GM12872 (cell line): ENCODE results near the gene IFI27.

Experiments used
- TF ChIP-seq, protein P1 (sequence below): IDR thresholded peaks from 3 replicates; pipeline ENCODE4 v1.5.1; 2011; ENCODE audit warnings: low read depth, mild to moderate bottlenecking, low read length, moderate library complexity; ENCODE audit not compliant: insufficient read depth

The IFI27 gene

GRCh38 chr14:94121485-94121884, 10.9 kb downstream of the IFI27 start:
- TF ChIP-seq, protein P1, sequence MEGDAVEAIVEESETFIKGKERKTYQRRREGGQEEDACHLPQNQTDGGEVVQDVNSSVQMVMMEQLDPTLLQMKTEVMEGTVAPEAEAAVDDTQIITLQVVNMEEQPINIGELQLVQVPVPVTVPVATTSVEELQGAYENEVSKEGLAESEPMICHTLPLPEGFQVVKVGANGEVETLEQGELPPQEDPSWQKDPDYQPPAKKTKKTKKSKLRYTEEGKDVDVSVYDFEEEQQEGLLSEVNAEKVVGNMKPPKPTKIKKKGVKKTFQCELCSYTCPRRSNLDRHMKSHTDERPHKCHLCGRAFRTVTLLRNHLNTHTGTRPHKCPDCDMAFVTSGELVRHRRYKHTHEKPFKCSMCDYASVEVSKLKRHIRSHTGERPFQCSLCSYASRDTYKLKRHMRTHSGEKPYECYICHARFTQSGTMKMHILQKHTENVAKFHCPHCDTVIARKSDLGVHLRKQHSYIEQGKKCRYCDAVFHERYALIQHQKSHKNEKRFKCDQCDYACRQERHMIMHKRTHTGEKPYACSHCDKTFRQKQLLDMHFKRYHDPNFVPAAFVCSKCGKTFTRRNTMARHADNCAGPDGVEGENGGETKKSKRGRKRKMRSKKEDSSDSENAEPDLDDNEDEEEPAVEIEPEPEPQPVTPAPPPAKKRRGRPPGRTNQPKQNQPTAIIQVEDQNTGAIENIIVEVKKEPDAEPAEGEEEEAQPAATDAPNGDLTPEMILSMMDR = no peak

DNA sequence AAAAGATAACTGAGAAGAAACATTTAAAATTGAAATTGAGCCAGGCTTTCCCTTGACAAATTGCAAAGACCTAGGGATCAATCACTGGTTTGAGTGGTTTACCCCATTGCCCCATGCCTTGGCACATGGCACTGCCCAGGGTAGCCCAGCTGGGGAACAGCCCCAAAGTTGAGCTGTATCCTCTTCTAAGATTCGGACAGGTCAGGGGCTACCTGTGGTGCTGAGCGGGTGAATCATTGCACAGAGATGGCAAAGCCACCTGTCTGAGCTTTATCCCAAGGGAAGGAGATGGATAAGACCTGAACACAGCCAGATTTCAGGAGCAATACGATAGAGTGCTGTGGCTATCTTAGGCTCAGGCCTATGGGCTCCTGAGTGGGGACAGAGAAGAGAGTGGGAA, 11.9 kb downstream of the IFI27 start:
- TF ChIP-seq, protein P1 = no peak

- TF ChIP-seq, protein P1 = no peak
Observed at GRCh38 chr14:94123296-94123695, 12.8 kb downstream of the IFI27 start.

GRCh38 chr14:94123868-94124267, 13.3 kb downstream of the IFI27 start:
- TF ChIP-seq, protein P1 = no peak

DNA sequence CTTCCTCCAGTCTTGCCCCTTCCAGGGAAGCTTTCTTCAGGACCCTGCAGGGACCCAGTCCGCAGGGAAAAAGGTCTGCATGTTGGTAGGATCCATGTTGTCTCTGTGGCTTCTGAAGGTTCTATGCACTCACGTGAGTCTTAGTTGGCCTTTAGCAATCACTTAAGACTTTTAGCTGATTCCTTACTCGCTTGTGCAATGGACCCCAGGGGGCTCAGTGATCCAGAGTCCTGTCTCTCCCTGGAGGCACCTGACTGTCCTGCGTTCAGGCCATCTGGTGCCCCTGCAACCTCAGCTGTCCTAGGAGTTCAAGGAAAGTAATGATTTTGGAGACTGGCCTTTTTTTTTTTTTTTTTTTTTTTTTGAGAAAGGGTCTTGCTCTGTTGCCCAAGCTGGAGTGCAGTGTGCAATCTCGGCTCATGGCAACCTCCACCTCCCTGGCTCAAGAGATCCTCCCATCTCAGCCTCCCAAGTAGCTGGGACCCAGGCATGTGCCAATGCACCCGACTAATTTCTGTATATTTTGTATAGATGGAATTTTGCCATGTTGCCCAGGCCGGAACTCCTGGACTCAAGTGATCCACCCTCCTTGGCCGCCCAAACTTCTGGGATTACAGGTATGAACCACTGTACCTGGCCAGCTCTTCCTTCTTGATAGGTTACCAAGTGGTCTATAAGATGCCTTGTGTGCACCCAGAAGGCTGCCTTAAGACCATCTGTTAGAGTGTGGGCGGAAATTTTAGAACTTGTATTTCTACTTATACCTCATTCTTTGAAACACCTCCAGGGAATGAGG, 14.2 kb downstream of the IFI27 start:
- TF ChIP-seq, protein P1 = no peak

- TF ChIP-seq, protein P1 = no peak
Observed at GRCh38 chr14:94125659-94126418, 15.3 kb downstream of the IFI27 start.

DNA sequence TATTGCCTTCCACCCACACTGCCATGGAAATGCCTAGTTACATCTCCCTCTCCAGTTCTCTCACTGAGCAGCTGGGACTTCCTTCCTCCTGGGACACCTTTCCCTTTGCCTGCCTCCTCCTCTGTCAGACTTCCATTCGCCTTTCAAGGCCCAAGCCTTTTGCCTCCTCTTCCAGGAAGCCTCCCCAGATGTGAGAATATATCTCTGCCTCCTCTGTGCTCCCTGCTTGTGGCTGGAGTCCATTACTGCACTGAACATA, 15.8 kb downstream of the IFI27 start:
- TF ChIP-seq, protein P1 = no peak
